Spleen (tissue), 11 donors: Measurements from ENCODE around the gene KCNAB1. TPM values are rescaled to one million over a fixed set of nuclear protein-coding genes. Genes with fewer than 3 reads are reported as not detected.

Source experiments
- DNase-seq: peaks from one replicate; pipeline ENCODE4 v3.0.0-alpha.2; 2020
- H3K27ac ChIP-seq, 8 donors: fragments of 200-600 bp; sonication (generic) in 7 of 8; 1 replicate in 4 of 8; 2 replicates in 4 of 8; pipeline versions ENCODE4 v1.5.0 to v1.8.0; 2016 to 2021; ENCODE audit warnings: inconsistent platforms in 4 of 8, mild to moderate bottlenecking in 4 of 8, moderate library complexity in 1 of 8
- H3K27me3 ChIP-seq, 7 donors: fragments of 200-600 bp; sonication (generic) in 6 of 7; replicated peaks in 1 of 7; 1 replicate in 4 of 7; 2 replicates in 3 of 7; pipeline versions ENCODE4 v1.5.0 to v1.8.0; 2016 to 2021; ENCODE audit warnings: inconsistent platforms in 3 of 7, mild to moderate bottlenecking in 1 of 7
- H3K36me3 ChIP-seq, 6 donors: fragments of 200-600 bp; sonication (generic) in 5 of 6; 1 replicate in 4 of 6; 2 replicates in 2 of 6; pipeline versions ENCODE4 v1.5.0 to v1.8.0; 2016 to 2021; ENCODE audit warnings: inconsistent platforms in 2 of 6
- H3K4me1 ChIP-seq, 6 donors: fragments of 200-600 bp; sonication (generic) in 5 of 6; 1 replicate in 3 of 6; 2 replicates in 3 of 6; pipeline versions ENCODE4 v1.5.0 to v1.8.0; 2016 to 2021; ENCODE audit warnings: inconsistent platforms in 3 of 6
- H3K4me3 ChIP-seq, 8 donors: fragments of 200-600 bp; sonication (generic) in 7 of 8; 1 replicate in 4 of 8; 2 replicates in 4 of 8; pipeline versions ENCODE4 v1.5.0 to v1.8.0; 2016 to 2021; ENCODE audit warnings: inconsistent platforms in 4 of 8, mild to moderate bottlenecking in 4 of 8, moderate library complexity in 2 of 8
- H3K9me3 ChIP-seq, 8 donors: fragments of 200-600 bp; sonication (generic) in 7 of 8; 1 replicate in 4 of 8; 2 replicates in 4 of 8; pipeline versions ENCODE4 v1.5.0 to v1.8.0; 2016 to 2021; ENCODE audit warnings: inconsistent platforms in 4 of 8
- CTCF ChIP-seq, 11 experiments: fragments of 200-600 bp in 7 of 11; fragments of 450-650 bp in 4 of 11; sonication (generic) in 4 of 11; IDR thresholded peaks in 8 of 11; conservative IDR thresholded peaks in 3 of 11; 1 replicate in 7 of 11; 2 replicates in 4 of 11; pipeline versions ENCODE4 v1.4.0 to v1.8.0; 2016 to 2021; ENCODE audit warnings: antibody characterized with exemption in 11 of 11, inconsistent platforms in 4 of 11, mild to moderate bottlenecking in 1 of 11
- POLR2A ChIP-seq, 3 donors: fragments of 450-650 bp; IDR thresholded peaks; one replicate each; pipeline ENCODE4 v1.5.1; 2017; ENCODE audit warnings: antibody characterized with exemption in 3 of 3, mild to moderate bottlenecking in 1 of 3
- POLR2AphosphoS5 ChIP-seq, 3 donors: sonication (generic); formaldehyde crosslinking; IDR thresholded peaks; one replicate each; pipeline ENCODE4 v1.5.1; 2017; ENCODE audit warnings: antibody characterized with exemption in 3 of 3
- WGBS, 5 donors: extraction: QIAGEN DNeasy Blood & Tissue Kit in 3 of 5; methylation state at CpG; one replicate each; pipeline versions ENCODE4 v1.1.5 to v1.1.7; 2013 to 2018; 5-methylcytosine and 5-hydroxymethylcytosine counted together
- intact Hi-C: fragments of 100-400 bp; cut with DNase I; formaldehyde crosslinking; loops from one replicate; pipeline ENCODE4 v1.15.0; 2023; ENCODE audit warnings: low total_unique reads
- polyA plus RNA-seq, 3 donors: library from polyadenylated mRNA; stranded (reverse); fragments of 200-250 nt; gene quantifications; one replicate each; pipeline ENCODE4 v1.2.1, GENCODE V29; 2013
- total RNA-seq, 7 donors: library from RNA; depleted of rRNA in 3 of 7; stranded (reverse); fragments of >200 nt in 3 of 7; fragmentation: NEBNext Ultra II Directional in 4 of 7; extraction: Animal tissue kit (Norgen Biotek cat#: 25700) in 4 of 7; gene quantifications; one replicate each; pipeline versions ENCODE4 v1.1.0 to v1.2.1, GENCODE V29; 2016 to 2021
- donor health status: healthy with polysubstance abuse.
- donor health status: DM: no; HTN: no; CAD: no; lungs with moderate emphysema.
- donor health status: DM: no; HTN: no; CAD: no.
- donor health status: Bipolar disorder and iron deficiency.
- donor health status: healthy.
- donor health status: DM: no; HTN: no; CAD: no.
- donor health status: DM: yes; HTN: yes; CAD: no.

The KCNAB1 gene
- total and polyA plus RNA-seq, 10 donors, result 0.59 to 10.5 (median 6.3) TPM

- Histone ChIP-seq H3K4me3 (no peak overlapping the region), H3K27ac (no peak overlapping the region), H3K9me3 (no peaks in the 10 kb centered on the region), H3K4me1 (no peaks in the 10 kb centered on the region), H3K27me3 (peaks cover 0 to 3% (median 0%) of the 10 kb centered on the region in 7 donors), H3K36me3 (no peaks in the 10 kb centered on the region)
- no peak for DNase-seq
- intact Hi-C loops, result no loop called here
- 53 to 82% (median 71%) methylated on average over 3 of the region's 3 CpGs for WGBS, 5 donors
- no peak for TF ChIP-seq CTCF (IDR thresholded peaks at IDR 0.05 in 8 of 11, conservative IDR thresholded peaks at IDR 0.05 in 3 of 11)
- TF ChIP-seq POLR2AphosphoS5 (IDR thresholded peaks at IDR 0.05), result no peak
- no peak for TF ChIP-seq POLR2A (IDR thresholded peaks at IDR 0.05)
Measured at GRCh38 chr3:156359368-156359767, 239.0 kb downstream of the KCNAB1 start.

- intact Hi-C loops, result no loop called here
- Histone ChIP-seq H3K27me3 (peaks cover 0 to 9% (median 0%) of the 10 kb centered on the region in 7 donors), H3K36me3 (no peaks in the 10 kb centered on the region), H3K9me3 (no peaks in the 10 kb centered on the region), H3K4me1 (no peaks in the 10 kb centered on the region), H3K27ac (no peak overlapping the region), H3K4me3 (no peak overlapping the region)
- WGBS, 5 donors, result 83 to 91% (median 90%) methylated on average over 4 of the region's 4 CpGs
- TF ChIP-seq POLR2AphosphoS5 (IDR thresholded peaks at IDR 0.05) (no peak), CTCF (IDR thresholded peaks at IDR 0.05 in 8 of 11, conservative IDR thresholded peaks at IDR 0.05 in 3 of 11) (no peak), POLR2A (IDR thresholded peaks at IDR 0.05) (no peak)
- no peak for DNase-seq
Measured at GRCh38 chr3:156360083-156360482, 239.7 kb downstream of the KCNAB1 start.

DNA sequence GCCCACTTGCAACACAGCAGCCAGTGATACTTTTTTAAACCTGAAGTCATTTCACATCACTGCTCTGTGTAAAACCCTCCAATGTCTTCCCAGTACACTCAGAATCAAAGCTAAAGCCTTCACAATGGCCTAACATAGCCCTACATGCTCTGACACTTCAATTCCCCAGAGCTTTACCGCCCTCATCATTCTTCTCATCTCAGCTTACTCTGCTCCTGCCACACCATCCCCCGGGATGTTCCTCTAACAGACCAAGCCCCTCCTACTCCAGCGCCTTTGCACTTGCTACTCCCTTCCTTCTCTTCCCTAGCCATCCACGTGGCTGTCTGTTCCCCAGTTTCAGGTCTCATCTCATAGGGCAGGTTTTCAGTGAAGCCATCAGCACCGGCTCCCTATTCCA is 240.6 kb downstream of the KCNAB1 start:
- TF ChIP-seq POLR2A (IDR thresholded peaks at IDR 0.05) (no peak), CTCF (IDR thresholded peaks at IDR 0.05 in 8 of 11, conservative IDR thresholded peaks at IDR 0.05 in 3 of 11) (no peak), POLR2AphosphoS5 (IDR thresholded peaks at IDR 0.05) (no peak)
- 66 to 78% (median 71%) methylated on average over 5 of the region's 5 CpGs for WGBS, 5 donors
- DNase-seq, result no peak
- no peak overlapping the region for H3K27ac ChIP-seq
- H3K9me3 ChIP-seq, result no peaks in the 10 kb centered on the region
- no peaks in the 10 kb centered on the region for H3K4me1 ChIP-seq
- H3K27me3 ChIP-seq, result peaks cover 0 to 9% (median 0%) of the 10 kb centered on the region in 7 donors
- intact Hi-C loops, result no loop called here
- H3K36me3 ChIP-seq, result no peaks in the 10 kb centered on the region
- no peak overlapping the region for H3K4me3 ChIP-seq

- Histone ChIP-seq H3K9me3 (no peaks in the 10 kb centered on the region), H3K27me3 (peaks cover 0 to 9% (median 0%) of the 10 kb centered on the region in 7 donors), H3K4me3 (no peak overlapping the region), H3K4me1 (no peaks in the 10 kb centered on the region), H3K27ac (no peak overlapping the region), H3K36me3 (no peaks in the 10 kb centered on the region)
- DNase-seq, result no peak
- intact Hi-C loops, result no loop called here
- TF ChIP-seq POLR2AphosphoS5 (IDR thresholded peaks at IDR 0.05) (no peak), POLR2A (IDR thresholded peaks at IDR 0.05) (no peak), CTCF (IDR thresholded peaks at IDR 0.05 in 8 of 11, conservative IDR thresholded peaks at IDR 0.05 in 3 of 11) (no peak)
- 68 to 82% (median 81%) methylated on average over 3 of the region's 3 CpGs for WGBS, 5 donors
Measured at GRCh38 chr3:156366559-156366958, 246.2 kb downstream of the KCNAB1 start.
